IPS-NIHi7 (cell line): ENCODE data around the gene LRP1B.
"Not testable (repeated sequence)": the region's sequence is repeated elsewhere in the genome, so short reads cannot be mapped to it uniquely, and the experiment has no call there.

Source experiments
- DNase-seq: peaks from one replicate; pipeline ENCODE4 v3.0.0; 2012; ENCODE audit warnings: mixed read lengths; ENCODE audit errors: extremely low spot score

Gene LRP1B

DNA sequence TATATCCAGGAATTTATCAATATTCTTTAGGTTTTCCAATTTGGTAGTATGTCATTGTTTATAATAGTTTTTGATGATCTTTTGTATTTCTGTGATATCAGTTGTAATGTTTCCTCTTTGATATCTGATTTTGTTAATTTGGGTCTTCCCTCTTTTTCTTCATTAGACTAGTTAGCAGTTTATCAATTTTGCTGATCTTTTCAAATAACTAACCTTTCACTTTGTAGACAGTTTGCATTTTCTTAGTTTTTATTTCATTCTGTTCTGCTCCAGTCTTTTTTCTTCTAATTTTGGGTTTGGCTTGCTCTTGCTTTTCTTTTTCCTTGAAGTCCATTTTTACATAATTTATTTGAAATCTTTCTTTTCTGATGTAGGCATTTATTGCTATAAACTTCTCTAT lies 824.4 kb downstream of the LRP1B start:
- no peak for DNase-seq

DNA sequence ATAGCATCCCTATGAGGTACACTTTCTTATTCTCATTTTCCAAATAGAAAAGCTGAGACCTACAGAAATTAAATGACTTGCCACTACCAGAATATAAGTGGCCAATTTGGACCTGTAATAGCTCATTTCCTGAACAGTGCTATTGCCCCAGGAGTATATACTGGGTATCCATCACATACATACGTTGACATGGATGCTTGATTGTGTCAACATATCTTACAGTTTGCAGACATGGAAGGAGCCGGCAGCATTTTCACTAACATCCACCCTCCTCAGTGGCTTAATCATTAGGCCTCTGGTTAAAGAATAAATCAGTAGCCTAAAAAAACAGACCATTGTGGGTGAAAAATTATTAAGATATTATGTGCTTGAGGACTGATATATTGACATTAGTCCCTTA lies 829.3 kb downstream of the LRP1B start:
- no peak for DNase-seq

DNA sequence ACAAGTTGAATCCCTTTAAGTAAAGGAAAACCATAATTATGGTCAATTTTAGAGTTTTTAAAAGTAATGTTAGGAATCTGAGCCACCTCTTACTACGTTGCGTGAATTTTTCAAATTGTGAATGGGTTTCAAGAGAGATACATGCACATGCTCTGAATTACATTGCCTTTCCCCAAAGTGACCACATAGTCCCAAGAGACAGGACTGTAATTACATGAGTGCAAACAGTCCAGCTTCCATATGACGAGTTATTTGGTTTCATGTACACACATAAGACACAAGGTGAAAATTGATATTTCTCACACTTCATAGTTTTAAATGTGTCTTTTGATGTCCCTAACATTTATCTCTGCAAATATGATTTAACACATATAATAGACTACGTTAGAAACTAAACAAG lies 850.8 kb downstream of the LRP1B start:
- no peak for DNase-seq

DNA sequence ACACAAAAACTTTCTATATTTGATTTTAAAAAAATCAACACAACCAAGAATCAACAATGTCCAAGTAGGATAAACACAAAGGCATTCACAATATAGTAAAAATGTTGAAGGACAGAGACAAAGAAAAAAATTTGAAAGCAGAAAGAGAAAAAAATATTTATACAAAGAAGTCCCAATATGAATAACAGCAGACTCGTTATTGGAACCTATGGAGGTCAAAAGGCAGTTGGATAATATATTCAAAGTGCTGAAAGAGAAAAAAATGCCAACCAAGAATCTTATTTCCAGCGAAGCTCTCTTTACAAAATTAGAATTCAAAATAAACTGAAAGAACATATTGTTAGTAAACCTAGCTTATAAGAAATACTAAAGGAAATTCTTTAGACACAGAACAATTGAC lies 859.5 kb downstream of the LRP1B start:
- no peak for DNase-seq

DNA sequence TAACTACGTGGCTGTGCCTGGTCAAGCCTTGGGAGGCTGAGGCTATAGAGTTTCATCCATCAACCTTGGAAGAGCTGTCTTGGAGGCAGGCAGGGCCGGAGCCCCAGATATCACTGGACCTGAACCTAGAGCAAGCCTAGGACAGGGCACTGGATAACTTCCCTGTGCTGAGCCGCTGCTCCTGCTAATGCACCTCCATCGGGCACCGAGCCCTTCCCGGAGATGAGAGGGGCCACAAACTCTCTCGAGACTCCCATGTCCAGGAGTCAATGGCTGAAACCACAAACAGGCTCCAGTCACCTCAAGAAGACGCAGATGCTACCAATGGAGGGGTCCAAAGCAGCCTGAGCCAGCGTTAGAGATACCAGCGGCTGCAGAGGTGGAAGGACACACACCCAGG lies 866.0 kb downstream of the LRP1B start:
- no peak for DNase-seq

DNA sequence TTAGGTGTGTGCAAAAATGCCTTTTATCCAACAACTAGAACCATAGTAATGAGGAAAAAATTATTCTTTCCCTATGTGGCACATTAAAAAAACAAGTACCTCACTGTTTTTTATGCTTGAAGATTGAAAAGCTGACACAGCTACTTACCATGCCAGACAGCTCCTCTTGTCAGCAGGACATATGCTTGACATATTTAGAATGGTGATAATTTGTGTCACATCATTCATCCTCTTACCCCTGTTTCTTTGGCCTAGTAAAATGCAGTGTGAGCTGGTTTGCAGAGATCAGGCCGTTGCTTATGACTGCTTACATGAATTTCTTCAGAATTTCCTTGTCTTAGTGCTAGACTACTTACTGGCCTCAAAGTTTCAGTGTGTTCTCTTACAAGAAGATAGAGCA lies 869.9 kb downstream of the LRP1B start:
- no peak for DNase-seq

DNA sequence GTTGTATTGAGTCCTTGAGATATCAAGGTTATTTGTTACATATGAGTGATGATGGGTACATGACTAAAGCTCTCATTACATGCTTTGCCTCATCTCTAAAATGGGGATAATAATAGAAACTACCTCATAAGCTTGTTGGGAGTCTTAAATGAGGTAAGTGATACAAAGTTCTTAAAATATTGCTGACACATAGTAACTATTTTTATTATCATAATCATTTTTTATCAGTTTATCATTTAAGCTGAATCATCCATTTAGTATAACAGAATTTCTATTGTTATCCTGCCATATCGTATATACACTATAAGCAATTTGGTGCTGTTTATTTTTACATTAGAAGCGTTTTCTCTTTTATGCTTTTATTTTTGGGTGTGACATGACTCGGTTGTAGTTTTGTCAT lies 871.1 kb downstream of the LRP1B start:
- DNase-seq = no peak

DNA sequence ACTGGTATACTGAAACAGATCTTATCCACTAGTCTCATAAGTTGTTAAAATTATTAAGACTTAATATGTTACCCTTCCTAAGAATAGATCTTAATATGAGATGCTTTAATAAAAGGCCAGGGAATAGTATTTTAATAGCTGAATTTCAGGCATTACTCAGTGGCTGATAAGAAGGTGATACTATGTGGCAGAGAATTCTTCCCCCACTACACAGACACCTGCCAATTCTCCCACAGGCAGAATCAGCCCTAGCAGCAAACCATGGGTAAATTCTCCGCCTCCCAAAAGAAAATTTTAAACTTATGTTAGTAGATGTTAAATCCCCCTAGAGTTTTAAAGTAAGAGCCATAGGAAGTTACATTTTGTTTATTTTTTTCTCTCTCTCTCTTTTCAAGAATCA lies 888.8 kb downstream of the LRP1B start:
- no peak for DNase-seq

DNA sequence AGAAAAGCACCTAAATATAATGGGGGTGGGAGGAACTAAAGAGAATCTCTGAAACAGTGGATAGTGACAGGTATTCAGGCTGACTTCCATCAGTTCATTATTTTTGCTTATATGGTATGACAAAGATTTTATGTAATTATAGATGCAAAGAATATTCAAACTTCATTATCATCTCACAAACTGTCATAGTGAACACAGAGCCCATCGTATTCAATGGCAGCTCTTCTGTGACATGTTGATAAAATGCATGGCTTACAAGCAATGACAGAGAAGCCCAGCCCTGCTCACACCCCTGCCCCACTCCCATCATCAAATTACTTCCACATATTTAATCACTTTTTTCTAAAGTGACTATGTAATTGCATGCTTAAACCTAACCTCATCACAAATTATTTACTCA lies 904.3 kb downstream of the LRP1B start:
- DNase-seq = no peak

DNA sequence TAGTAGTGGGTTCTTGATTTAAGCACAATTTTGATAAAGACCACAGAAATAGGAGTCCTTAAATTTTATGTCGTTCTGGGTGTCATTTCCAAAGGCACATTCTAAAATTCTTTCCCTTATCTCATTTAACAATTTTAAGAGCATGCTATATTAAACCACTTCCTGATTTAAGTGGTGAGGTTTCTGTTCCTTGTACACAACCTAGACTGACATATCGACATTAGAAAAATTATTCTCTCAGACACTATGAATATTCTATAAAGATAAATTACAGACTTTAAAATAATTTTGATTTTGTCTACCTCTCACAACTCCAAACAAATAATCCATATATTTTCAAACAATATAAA lies 923.8 kb downstream of the LRP1B start:
- DNase-seq = no peak

DNA sequence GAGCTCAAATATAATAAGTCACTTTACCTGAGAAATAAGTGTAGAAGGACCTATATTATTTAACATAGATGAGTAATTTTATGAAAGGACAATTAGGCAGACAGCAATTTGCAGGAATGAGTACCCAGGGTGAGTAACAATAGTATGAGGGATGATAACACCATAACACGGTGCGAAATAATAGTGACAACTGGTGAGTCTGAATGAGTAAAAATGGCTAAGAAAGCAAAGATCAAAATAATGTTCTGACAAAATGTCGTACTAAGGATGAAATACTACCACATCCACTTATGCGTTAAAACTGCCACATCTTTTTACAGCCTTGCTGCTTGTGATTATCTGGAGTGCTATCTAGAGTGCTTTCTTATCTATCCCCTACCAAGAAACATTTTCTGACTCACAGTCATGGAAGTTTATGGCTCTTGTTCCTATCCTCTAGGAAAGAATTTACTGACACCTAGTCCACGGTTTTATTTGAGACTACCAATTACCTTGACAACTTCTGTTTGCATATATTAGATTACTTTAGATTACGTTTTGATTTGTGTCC lies 929.7 kb downstream of the LRP1B start:
- DNase-seq = no peak

DNA sequence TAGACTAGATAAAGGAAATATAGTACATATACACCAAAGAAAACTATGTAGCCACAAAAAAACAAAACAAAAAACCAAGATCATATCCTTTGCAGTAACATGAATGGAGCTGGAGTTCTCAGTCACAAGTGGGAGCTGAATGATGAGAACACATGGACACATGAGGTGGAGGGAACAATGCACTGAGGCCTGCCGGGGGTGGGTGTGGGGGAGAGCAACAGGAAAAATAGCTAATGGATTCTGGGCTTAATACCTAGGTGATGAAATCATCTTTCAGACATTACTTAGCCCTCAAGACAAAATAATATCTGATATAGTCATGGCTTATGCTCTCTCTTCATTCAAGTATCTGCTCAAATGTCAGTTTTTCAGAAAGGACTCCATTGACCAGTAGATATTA lies 930.6 kb downstream of the LRP1B start:
- DNase-seq = no peak

DNA sequence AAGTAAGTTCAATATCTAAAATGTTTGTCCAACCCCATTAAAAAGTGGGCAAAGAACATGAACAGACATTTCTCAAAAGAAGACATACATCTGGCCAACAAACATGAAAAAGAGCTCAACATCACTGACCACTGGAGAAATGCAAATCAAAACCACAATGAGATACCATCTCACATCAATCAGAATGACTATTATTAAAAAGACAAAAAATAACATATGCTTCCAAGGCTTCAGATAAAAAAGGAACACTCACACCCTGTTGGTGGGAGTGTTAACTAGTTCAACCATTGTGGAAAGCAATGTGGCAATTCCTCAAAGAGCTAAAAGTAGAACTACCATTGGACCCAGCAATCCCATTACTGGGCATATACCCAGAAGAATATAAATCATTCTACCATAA lies 931.1 kb downstream of the LRP1B start:
- no peak for DNase-seq

DNA sequence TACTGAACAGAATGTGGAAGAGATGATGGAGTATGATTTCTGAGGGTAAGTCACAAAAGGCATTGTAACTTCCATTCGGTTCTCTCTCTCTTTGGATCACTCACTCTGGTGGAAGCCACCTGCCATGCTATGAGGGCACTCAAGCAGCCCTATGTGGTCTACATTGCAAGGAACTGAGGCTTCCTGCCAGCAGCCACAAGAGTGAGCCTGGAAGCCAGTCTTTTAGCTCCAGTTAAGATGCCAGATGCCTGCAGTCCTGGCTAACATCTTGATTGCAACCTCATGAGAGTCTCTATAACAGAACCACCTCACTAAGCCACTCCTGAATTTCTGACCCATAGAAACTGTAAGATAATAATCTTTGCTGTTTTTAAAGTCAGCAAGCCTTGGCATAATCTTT lies 935.7 kb downstream of the LRP1B start:
- DNase-seq = no peak

DNA sequence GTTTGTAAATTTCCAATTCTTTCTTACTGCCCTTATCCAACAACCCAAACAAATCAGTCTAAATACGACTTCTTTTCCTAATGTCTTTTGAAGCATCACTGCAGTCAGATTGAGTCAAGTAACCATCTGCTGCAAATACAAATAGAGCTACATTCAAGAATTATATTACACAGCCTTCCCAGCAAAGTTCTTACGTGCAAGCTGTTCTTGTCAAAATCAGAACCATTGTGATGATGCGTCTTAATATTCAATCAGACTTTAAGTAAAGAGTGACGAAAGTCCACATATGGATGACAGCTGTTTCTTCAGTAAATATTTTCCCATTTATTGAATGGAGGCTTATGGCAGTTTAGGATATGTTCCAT lies 943.8 kb downstream of the LRP1B start:
- no peak for DNase-seq

DNA sequence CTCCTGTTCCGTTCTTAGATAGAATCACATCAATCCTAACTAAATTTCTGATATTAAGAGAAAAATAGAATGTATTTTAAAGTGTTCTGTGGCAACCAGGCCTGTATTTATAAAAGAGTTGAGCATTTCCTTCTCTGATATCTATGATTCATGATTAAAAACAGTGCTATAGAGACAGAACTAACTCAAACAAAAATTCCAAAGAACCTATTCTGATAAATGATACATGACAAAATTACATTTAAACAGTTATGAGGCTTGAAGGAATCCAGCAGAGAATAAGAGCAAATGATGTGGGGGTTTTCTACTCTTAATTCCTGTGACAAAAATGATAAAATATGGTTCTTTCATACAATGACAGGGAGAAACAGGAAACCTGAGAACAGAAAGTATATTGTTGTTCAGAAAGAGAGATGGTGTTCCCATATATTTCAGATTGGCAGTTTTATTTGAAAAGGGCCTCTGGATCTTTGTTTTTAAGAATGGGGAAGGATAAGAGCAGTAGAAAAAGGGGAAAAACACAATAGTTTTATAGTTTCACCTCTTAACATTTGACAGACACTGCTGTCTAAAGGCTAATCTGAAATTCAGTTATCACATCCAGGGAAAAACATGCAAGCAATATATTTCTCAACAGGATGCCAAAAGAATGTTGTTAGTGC lies 944.3 kb downstream of the LRP1B start:
- no peak for DNase-seq

DNA sequence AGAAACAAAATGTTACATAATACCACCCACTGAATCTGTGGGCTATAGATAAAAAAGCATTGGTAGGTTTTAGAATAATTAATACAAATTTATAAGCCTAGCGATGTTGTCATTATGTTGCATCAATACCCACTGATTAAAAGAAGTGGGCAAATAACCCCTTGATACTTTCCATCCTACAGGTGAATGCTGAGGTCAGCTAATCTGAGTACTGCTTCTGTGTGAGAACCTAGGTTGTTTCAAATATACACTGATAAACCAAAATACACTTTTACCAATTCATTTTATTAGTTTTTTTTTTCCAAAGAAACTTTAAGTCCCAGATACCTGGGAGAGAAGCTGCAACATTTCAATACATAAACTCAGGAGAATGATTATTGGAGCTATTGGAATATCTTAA lies 948.6 kb downstream of the LRP1B start:
- no peak for DNase-seq

DNA sequence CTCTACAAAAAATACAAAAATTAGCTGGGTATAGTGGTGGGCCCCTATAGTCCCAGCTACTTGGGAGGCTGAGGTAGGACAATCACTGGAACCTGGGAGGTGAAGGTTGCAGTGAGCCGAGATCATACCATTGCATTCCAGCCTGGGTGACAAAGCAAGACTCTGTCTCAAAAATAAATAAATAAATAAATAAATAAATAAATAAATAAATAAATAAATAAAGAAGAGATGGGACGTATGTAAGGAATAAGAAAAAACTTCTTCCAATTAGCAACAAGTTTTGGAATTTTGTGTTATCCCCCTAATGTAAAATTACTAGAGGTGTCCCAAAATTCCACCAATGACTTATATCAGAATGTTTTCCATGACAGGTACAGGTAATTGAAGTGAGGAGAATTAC lies 961.7 kb downstream of the LRP1B start:
- not testable (repeated sequence) for DNase-seq

DNA sequence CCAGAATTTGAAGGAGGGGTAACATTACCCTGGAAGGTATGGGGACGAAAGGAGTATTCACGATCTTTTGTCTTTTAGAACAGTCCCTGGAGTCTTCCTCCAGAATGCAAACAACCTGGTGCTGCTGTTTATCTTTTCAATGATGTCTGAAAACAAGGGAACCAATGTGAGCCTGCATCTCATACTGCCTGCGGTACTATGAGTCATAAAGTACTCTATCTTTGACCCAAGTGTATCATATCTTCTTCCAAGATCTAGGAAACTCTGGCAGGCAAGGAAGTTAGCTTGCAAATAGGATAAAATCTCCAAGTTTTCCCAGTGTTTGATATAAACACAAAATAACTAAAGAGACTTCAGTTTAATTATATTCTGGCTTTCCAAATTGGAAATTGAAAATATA lies 968.5 kb downstream of the LRP1B start:
- DNase-seq = no peak

DNA sequence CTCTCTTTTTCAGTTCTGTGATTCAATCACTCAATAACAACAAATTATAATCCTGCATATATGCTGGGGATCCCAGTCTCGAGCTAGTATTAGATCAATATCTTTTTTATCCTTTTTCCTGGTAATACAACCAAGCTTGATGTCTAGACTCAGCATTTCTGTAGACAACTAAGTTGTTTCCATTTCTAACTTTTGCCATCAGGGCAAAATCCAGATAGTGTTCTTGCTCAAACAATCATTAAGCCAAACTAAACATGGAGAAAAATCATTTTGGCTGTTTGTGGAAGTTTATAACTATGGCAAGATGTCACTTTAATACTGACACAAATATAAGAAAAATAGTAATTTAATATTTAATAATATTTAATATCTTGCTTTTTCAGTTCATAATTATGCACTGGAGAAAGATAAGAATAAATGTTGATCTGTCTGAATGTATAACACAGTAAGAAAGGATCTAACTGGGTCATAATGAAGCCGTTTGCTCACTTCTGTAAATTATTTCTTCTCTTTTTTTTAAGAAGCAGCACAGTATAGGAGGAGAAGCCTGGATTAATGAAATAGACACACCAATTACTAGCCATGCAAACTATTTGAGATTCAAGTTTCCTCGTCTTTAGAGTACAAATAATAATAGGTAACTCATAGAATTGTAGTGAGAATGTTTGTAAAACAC lies 979.1 kb downstream of the LRP1B start:
- no peak for DNase-seq

DNA sequence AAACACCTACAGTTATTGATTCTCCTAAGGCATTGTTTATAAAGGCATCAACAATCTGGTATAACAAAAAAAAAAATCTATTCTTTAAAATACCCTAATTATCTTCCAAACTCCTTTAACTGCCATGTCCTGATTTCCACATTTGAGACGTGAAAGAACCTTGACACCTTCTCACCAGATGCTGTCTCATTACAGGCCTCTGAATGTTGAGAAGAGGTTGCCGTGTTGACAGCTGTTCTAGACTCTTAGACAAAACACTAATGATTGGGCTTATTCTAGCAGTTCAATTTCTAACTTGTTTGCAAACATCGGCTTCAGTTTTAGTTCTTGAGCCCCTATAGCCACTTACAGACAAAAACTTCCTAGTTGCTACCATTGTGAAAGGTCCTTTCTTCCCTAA lies 988.8 kb downstream of the LRP1B start:
- DNase-seq = no peak

DNA sequence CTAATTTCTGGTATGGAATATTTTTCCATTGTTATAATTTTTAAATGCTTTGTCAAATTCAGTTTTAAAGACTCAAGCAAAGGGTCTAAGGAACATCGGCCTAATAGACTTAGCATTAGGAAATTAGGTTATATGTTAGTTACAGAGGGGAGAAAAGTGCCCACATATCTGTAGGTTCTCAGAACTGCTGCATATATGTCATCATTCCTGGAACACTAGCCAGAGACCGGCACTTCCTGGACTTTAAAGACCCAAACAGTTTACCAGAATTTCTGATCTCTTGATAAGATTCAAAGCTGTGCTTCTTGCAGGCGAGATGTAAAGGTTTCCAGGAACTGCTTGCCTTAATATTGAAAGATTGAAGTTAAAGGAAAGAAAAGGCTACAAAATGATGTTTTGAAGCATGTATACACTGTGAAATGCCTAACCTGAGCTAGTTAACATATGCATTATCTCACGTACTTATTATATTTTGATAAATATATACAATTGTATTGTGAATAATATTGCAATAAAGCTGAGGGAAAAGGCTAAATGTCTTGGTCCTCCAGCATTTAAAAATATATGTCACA lies 993.6 kb downstream of the LRP1B start:
- DNase-seq = no peak

DNA sequence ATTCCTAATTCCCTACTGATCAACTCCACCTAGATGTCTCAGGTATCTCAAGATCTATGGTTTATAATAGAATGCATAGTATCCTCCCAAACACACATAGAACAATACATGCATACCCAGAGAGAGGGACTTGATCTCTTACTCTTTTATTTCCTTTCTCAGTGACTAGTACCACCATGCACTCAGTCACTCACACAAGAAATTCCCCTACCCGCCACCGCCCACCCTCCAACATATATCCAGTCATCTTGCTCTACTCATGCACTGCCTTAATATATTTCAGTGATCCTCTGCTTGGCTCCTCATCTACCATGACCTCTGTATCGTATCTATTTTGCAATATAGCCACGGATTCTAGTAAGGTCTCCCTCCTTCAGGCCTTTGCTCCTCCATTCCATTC lies 996.9 kb downstream of the LRP1B start:
- no peak for DNase-seq

DNA sequence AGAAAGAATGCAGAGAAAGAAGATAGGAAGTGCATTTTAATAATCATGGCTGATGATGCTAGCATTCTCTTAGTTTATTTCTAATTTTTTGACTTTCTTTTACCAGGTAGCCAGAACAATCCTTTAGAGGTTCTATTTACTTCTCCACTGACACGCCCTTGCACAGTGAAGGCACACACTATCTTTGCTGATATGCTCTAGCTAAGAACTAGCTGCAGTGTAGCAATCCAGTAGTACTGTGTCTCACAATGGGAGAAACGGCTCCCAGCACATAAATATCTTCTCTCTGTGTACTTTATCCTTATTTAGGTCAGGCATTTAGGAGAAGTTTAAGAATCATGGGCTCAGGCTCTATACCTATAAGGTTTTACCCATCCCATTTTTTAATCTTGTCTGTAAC lies 1005.4 kb downstream of the LRP1B start:
- DNase-seq = no peak
